PC-3 (cell line): ENCODE results near the gene GALNTL6. TPM values are rescaled to one million over a fixed set of nuclear protein-coding genes. Genes with fewer than 3 reads are reported as not detected.

Source experiments
- ATAC-seq: fragments of 200-7000 bp; cut with Tn5 transposase; 2 replicates; pipeline ENCODE4 v1.9.1; 2020; ENCODE audit warnings: mild to moderate bottlenecking, moderate library complexity
- BruUV-seq: library from RNA; stranded (reverse); fragments of 400-500 nt; replicated peaks from 2 replicates; lab custom pipeline; 2021; lab: Mats Ljungman, UMichigan
- CTCF ChIA-PET: fragments of 300-600 bp; sonication (Branson Sonifier 250); formaldehyde crosslinking; loops from one replicate; lab custom pipeline; 2022; ENCODE audit warnings: antibody characterized with exemption; lab: Charles Lee
- POLR2A ChIA-PET: fragments of 300-600 bp; sonication (Branson Sonifier 250); formaldehyde crosslinking; loops from one replicate; lab custom pipeline; 2022; ENCODE audit warnings: antibody characterized with exemption; ENCODE audit not compliant: unreplicated experiment; lab: Charles Lee
- DNase-seq: peaks from one replicate; pipeline ENCODE4 v3.0.0-alpha.2; 2015
- H2AFZ ChIP-seq: fragments of 300-600 bp; sonication (generic); 2 replicates; pipeline ENCODE4 v1.6.0; 2016; ENCODE audit warnings: antibody characterized with exemption, low read length
- H3F3A ChIP-seq: fragments of 300-600 bp; sonication (generic); one replicate; pipeline ENCODE4 v1.6.0; 2017; ENCODE audit warnings: antibody characterized with exemption, low read length, control low read depth, mild to moderate bottlenecking; ENCODE audit not compliant: unreplicated experiment
- H3K27ac ChIP-seq: fragments of 300-600 bp; sonication (generic); 2 replicates; pipeline ENCODE4 v1.5.1; 2016; ENCODE audit warnings: mild to moderate bottlenecking, low read length
- H3K27me3 ChIP-seq: fragments of 300-600 bp; sonication (generic); 2 replicates; pipeline ENCODE4 v1.6.1; 2016; ENCODE audit warnings: low read length, mixed read lengths
- H3K36me3 ChIP-seq: fragments of 300-600 bp; sonication (generic); 2 replicates; pipeline ENCODE4 v1.6.1; 2016; ENCODE audit warnings: low read depth, mixed run types, low read length, mixed read lengths
- H3K4me1 ChIP-seq: fragments of 300-600 bp; sonication (generic); 2 replicates; pipeline ENCODE4 v1.5.1; 2016; ENCODE audit warnings: low read length; ENCODE audit not compliant: insufficient read depth
- H3K4me2 ChIP-seq: fragments of 300-600 bp; sonication (generic); 2 replicates; pipeline ENCODE4 v1.6.0; 2016; ENCODE audit warnings: low read length
- H3K4me3 ChIP-seq: fragments of 300-600 bp; sonication (generic); 2 replicates; pipeline ENCODE4 v1.5.1; 2016; ENCODE audit warnings: mild to moderate bottlenecking, low read length, mixed read lengths
- H3K79me2 ChIP-seq: fragments of 300-600 bp; sonication (generic); 2 replicates; pipeline ENCODE4 v1.6.1; 2017; ENCODE audit warnings: low read length, mixed read lengths
- H3K9ac ChIP-seq: fragments of 300-600 bp; sonication (generic); 2 replicates; pipeline ENCODE4 v1.6.0; 2016; ENCODE audit warnings: mild to moderate bottlenecking, low read length
- H3K9me2 ChIP-seq: fragments of 300-600 bp; sonication (generic); replicated peaks from 2 replicates; pipeline ENCODE4 v1.6.1; 2016; ENCODE audit warnings: mixed run types, low read length, mixed read lengths
- H3K9me3 ChIP-seq: fragments of 300-600 bp; sonication (generic); 2 replicates; pipeline ENCODE4 v1.6.1; 2016; ENCODE audit warnings: low read length, mixed read lengths
- H4K20me1 ChIP-seq: fragments of 300-600 bp; sonication (generic); 2 replicates; pipeline ENCODE4 v1.6.1; 2016; ENCODE audit warnings: low read length, mixed read lengths
- EZH2 ChIP-seq: fragments of 300-600 bp; sonication (generic); IDR thresholded peaks from one replicate; pipeline ENCODE4 v1.6.1; 2017; ENCODE audit warnings: antibody characterized with exemption, mild to moderate bottlenecking, low read length; ENCODE audit not compliant: unreplicated experiment
- EZH2phosphoT487 ChIP-seq: fragments of 300-600 bp; sonication (generic); IDR thresholded peaks from 2 replicates; pipeline ENCODE4 v1.6.1; 2018; ENCODE audit warnings: mild to moderate bottlenecking, antibody characterized with exemption, low read length, borderline replicate concordance
- intact Hi-C: fragments of 100-400 bp; cut with micrococcal nuclease; formaldehyde crosslinking; loops from 2 replicates; pipeline ENCODE4 v1.9.0; 2023
- total RNA-seq: library from RNA; depleted of rRNA; stranded (reverse); fragments of >200 nt; gene quantifications from 2 replicates; pipeline ENCODE4 v1.2.3, GENCODE V29; 2014
- TF ChIP-seq, protein P1 (sequence below): fragments of 300-600 bp; sonication (generic); conservative IDR thresholded peaks from 2 replicates; pipeline ENCODE4 v1.5.1; 2017; ENCODE audit warnings: antibody characterized with exemption, low read depth, mild to moderate bottlenecking, low read length

GALNTL6 gene
- total RNA-seq, 1 experiment from 2014 or later, result not detected

DNA sequence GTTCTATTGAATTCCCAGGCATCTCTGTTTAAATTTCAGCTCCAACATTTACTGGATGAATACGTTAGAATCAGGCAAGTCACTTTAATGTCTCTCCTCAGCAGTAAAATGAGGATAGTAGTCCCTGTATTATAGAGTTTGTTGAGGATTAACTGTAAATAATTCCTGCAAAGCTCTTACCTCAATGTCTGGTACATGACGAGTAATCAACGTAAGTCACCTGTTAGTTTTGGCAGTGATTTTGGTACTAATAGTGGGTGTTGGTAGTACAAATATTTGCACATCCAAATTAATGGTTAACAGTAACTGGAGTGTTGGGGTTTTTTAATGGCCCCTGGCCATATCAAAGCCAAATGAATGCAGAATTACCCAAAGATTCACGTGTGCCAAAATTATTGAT, 1165.6 kb downstream of the GALNTL6 start:
- intact Hi-C loops, result no loop called here
- H3F3A ChIP-seq, result peaks cover 3% of the 10 kb centered on the region
- no peak for DNase-seq
- H2AFZ ChIP-seq, result no peak overlapping the region
- peaks cover 12% of the 10 kb centered on the region for H3K4me1 ChIP-seq
- no peaks in the 10 kb centered on the region for H3K79me2 ChIP-seq
- H3K9me2 ChIP-seq, result no peaks in the 10 kb centered on the region
- no peak overlapping the region for H3K27ac ChIP-seq
- no peak for ATAC-seq
- H3K4me2 ChIP-seq, result no peak overlapping the region
- ChIA-PET POLR2A (no interaction called here), CTCF (interaction anchor here (0.6 kb wide), 1 partner anchor 87 kb away, joined by 6 read pairs; no protein-coding TSS in a partner anchor)
- H3K4me3 ChIP-seq, result no peak overlapping the region
- no TSS peak for BruUV-seq
- TF ChIP-seq, protein P1, sequence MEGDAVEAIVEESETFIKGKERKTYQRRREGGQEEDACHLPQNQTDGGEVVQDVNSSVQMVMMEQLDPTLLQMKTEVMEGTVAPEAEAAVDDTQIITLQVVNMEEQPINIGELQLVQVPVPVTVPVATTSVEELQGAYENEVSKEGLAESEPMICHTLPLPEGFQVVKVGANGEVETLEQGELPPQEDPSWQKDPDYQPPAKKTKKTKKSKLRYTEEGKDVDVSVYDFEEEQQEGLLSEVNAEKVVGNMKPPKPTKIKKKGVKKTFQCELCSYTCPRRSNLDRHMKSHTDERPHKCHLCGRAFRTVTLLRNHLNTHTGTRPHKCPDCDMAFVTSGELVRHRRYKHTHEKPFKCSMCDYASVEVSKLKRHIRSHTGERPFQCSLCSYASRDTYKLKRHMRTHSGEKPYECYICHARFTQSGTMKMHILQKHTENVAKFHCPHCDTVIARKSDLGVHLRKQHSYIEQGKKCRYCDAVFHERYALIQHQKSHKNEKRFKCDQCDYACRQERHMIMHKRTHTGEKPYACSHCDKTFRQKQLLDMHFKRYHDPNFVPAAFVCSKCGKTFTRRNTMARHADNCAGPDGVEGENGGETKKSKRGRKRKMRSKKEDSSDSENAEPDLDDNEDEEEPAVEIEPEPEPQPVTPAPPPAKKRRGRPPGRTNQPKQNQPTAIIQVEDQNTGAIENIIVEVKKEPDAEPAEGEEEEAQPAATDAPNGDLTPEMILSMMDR, result no peak
- TF ChIP-seq EZH2phosphoT487 (no peak), EZH2 (no peak)
- H3K9me3 ChIP-seq, result no peaks in the 10 kb centered on the region
- H3K27me3 ChIP-seq, result no peaks in the 10 kb centered on the region
- H3K36me3 ChIP-seq, result no peaks in the 10 kb centered on the region
- no peaks in the 10 kb centered on the region for H4K20me1 ChIP-seq
- H3K9ac ChIP-seq, result no peak overlapping the region

DNA sequence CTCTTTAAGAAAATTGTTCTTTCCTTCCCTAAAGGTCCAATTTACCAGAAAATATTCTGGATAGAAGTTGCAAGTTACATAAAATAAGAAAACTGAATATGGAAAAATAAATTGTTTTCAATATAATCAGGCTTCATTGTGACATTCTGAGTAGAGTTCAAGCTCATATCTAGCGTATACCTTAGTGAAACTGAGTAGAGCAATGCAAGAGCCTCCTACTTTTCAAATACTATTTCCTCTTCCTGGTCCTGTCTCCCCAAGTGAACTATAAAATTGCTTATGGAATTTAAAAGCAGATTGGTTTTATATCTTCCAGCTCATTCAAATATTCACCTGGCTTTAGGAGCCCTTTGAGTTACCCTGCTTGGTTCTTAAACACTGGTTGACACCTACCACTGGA, 1166.1 kb downstream of the GALNTL6 start:
- ATAC-seq (no peak), DNase-seq (no peak)

DNA sequence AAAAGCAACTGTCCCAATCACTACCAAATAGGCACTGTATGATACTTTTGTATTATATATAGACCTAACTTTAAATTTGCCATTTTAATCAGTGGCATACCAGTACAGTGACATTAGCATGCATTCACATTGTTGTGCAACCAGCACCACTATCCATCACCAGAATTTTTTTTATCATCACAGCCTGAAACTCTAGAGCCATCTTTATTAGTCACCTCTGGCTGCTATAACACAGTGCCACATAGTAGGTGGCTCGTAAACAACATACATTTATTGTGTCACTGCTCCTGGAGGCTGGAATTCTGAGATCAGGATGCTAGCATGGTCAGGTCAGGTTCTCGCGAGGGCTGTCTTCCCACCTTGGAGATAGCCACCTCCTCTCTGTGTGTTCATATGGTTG, 1167.0 kb downstream of the GALNTL6 start:
- ChIA-PET POLR2A (no interaction called here), CTCF (no interaction called here)
- intact Hi-C loops, result no loop called here
- Histone ChIP-seq H3K4me1 (peaks cover 16% of the 10 kb centered on the region), H3K79me2 (no peaks in the 10 kb centered on the region), H3K9ac (no peak overlapping the region), H3K4me3 (no peak overlapping the region), H3K9me3 (no peaks in the 10 kb centered on the region), H3F3A (peaks cover 3% of the 10 kb centered on the region), H2AFZ (no peak overlapping the region), H3K4me2 (no peak overlapping the region), H3K9me2 (no peaks in the 10 kb centered on the region), H3K27ac (no peak overlapping the region), H3K36me3 (no peaks in the 10 kb centered on the region), H4K20me1 (no peaks in the 10 kb centered on the region), H3K27me3 (no peaks in the 10 kb centered on the region)
- TF ChIP-seq EZH2 (no peak), EZH2phosphoT487 (no peak)
- TF ChIP-seq, protein P1, result no peak
- BruUV-seq, result no TSS peak
- no peak for DNase-seq
- ATAC-seq, result no peak

More for the DNA sequence above, 1166.1 kb downstream of the GALNTL6 start:
- BruUV-seq, result no TSS peak
- POLR2A ChIA-PET, result no interaction called here
- CTCF ChIA-PET, result interaction anchor here (0.6 kb wide), 1 partner anchor 87 kb away, joined by 6 read pairs; no protein-coding TSS in a partner anchor
- Histone ChIP-seq H2AFZ (no peak overlapping the region), H4K20me1 (no peaks in the 10 kb centered on the region), H3K9ac (no peak overlapping the region), H3K9me3 (no peaks in the 10 kb centered on the region), H3K36me3 (no peaks in the 10 kb centered on the region), H3K27me3 (no peaks in the 10 kb centered on the region), H3K4me1 (peaks cover 12% of the 10 kb centered on the region), H3F3A (peaks cover 3% of the 10 kb centered on the region), H3K4me3 (no peak overlapping the region), H3K27ac (no peak overlapping the region), H3K79me2 (no peaks in the 10 kb centered on the region), H3K4me2 (no peak overlapping the region), H3K9me2 (no peaks in the 10 kb centered on the region)
- intact Hi-C loops, result no loop called here
- TF ChIP-seq EZH2phosphoT487 (no peak), EZH2 (no peak)
- TF ChIP-seq, protein P1, result no peak
